Midbrain (tissue), 1 donor: ENCODE results near the gene SUMO3.

Experiments used
- DNase-seq: peaks from one replicate; lab custom pipeline; 2025; lab: John Stamatoyannopoulos, UW

Gene SUMO3

GRCh38 chr21:44828362-44829056 lies 10.6 kb upstream of the SUMO3 start:
- no peak for DNase-seq

- no peak for DNase-seq
These were observed 5.4 kb upstream of the SUMO3 start for GRCh38 chr21:44823179-44823660.

GRCh38 chr21:44822484-44823178 lies 4.8 kb upstream of the SUMO3 start:
- no peak for DNase-seq

GRCh38 chr21:44820851-44821250 lies 3.0 kb upstream of the SUMO3 start:
- DNase-seq: no peak

- no peak for DNase-seq
These were observed 1.7 kb upstream of the SUMO3 start for GRCh38 chr21:44819283-44820243.

- DNase-seq: no peak
These were observed 764 bp upstream of the SUMO3 start for GRCh38 chr21:44818640-44819011.

- peak; percentile 91 for DNase-seq
These were observed 369 bp downstream of the SUMO3 start for GRCh38 chr21:44817506-44817880.

GRCh38 chr21:44816761-44817505 lies 929 bp downstream of the SUMO3 start:
- DNase-seq: no peak

- DNase-seq: no peak
These were observed 1.8 kb downstream of the SUMO3 start for GRCh38 chr21:44815852-44816628.

GRCh38 chr21:44815225-44815624 lies 2.6 kb downstream of the SUMO3 start:
- DNase-seq: no peak

GRCh38 chr21:44814498-44815023 lies 3.3 kb downstream of the SUMO3 start:
- DNase-seq: no peak

- DNase-seq: no peak
These were observed 4.1 kb downstream of the SUMO3 start for GRCh38 chr21:44813727-44814126.

GRCh38 chr21:44813149-44813548 lies 4.7 kb downstream of the SUMO3 start:
- no peak for DNase-seq

- DNase-seq: no peak
These were observed 5.2 kb downstream of the SUMO3 start for GRCh38 chr21:44812640-44813039.

GRCh38 chr21:44810779-44811178 lies 7.1 kb downstream of the SUMO3 start:
- no peak for DNase-seq

- DNase-seq: no peak
These were observed 12.0 kb downstream of the SUMO3 start for GRCh38 chr21:44805859-44806258.

GRCh38 chr21:44805226-44805625 lies 12.6 kb downstream of the SUMO3 start:
- DNase-seq: no peak

- no peak for DNase-seq
These were observed 13.1 kb downstream of the SUMO3 start for GRCh38 chr21:44804762-44805161.

GRCh38 chr21:44803651-44804050 lies 14.2 kb downstream of the SUMO3 start:
- DNase-seq: no peak

- no peak for DNase-seq
These were observed 15.3 kb downstream of the SUMO3 start for GRCh38 chr21:44802396-44803153.
